Neural progenitor cell (in vitro differentiated cells): Measurements from ENCODE around the gene SCAI.

Experiments
- EZH2 ChIP-seq: fragments of 200-600 bp; sonication (generic); IDR thresholded peaks from 2 replicates; pipeline ENCODE4 v1.6.1; 2017; ENCODE audit warnings: antibody characterized with exemption, mild to moderate bottlenecking, moderate library complexity
- TF ChIP-seq, protein P1 (sequence below): fragments of 200-600 bp; sonication (generic); IDR thresholded peaks from 2 replicates; pipeline ENCODE4 v1.5.1; 2017; ENCODE audit warnings: antibody characterized with exemption, mild to moderate bottlenecking

DNA sequence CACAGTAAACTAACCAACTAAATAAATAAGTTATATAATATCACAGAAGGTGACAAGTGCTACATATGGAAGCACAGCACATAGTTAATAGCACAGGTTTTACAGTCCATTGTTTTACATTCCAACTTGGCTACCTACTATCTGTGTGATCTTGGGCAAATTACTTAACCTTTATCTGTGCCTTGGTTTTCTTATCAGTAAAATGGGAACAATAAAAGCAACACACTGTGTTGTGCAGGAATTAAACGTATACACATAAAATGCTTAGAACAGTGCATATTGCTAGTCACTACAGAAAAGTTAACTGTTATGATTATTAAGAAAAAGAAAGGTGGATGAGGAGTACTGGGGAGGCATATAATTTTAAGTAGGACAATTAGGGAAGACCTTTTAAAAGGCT is 159.6 kb downstream of the SCAI start:
- TF ChIP-seq, protein P1, sequence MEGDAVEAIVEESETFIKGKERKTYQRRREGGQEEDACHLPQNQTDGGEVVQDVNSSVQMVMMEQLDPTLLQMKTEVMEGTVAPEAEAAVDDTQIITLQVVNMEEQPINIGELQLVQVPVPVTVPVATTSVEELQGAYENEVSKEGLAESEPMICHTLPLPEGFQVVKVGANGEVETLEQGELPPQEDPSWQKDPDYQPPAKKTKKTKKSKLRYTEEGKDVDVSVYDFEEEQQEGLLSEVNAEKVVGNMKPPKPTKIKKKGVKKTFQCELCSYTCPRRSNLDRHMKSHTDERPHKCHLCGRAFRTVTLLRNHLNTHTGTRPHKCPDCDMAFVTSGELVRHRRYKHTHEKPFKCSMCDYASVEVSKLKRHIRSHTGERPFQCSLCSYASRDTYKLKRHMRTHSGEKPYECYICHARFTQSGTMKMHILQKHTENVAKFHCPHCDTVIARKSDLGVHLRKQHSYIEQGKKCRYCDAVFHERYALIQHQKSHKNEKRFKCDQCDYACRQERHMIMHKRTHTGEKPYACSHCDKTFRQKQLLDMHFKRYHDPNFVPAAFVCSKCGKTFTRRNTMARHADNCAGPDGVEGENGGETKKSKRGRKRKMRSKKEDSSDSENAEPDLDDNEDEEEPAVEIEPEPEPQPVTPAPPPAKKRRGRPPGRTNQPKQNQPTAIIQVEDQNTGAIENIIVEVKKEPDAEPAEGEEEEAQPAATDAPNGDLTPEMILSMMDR = no peak
- no peak for TF ChIP-seq EZH2
